Right cardiac atrium (tissue), 5 donors: Measurements from ENCODE around the gene TAX1BP3. TPM values are rescaled to one million over a fixed set of nuclear protein-coding genes. Genes with fewer than 3 reads are reported as not detected.

ENCODE experiments used
- ATAC-seq, 2 donors: fragments of 200-7000 bp; cut with Tn5 transposase; one replicate each; pipeline versions ENCODE4 v1.8.0 to v1.9.1; 2020; ENCODE audit warnings: moderate library complexity in 2 of 2, mild to moderate bottlenecking in 1 of 2
- DNase-seq, 3 donors: peaks; one replicate each; pipeline ENCODE4 v3.0.0-alpha.2; 2020
- H3K27ac ChIP-seq: one replicate; pipeline ENCODE4 v1.5.1; 2013; ENCODE audit warnings: mild to moderate bottlenecking, low read length, control low read depth, moderate library complexity
- H3K27me3 ChIP-seq: one replicate; pipeline ENCODE4 v1.6.1; 2013; ENCODE audit not compliant: control insufficient read depth, insufficient read depth
- H3K4me1 ChIP-seq: one replicate; pipeline ENCODE4 v1.6.1; 2013; ENCODE audit warnings: low read length; ENCODE audit not compliant: control insufficient read depth, insufficient read depth
- H3K4me3 ChIP-seq: one replicate; pipeline ENCODE4 v1.5.1; 2013; ENCODE audit warnings: low read length, control low read depth
- H3K9me3 ChIP-seq: one replicate; pipeline ENCODE4 v1.6.1; 2013; ENCODE audit warnings: low read length; ENCODE audit not compliant: control insufficient read depth
- WGBS: extraction: QIAGEN DNeasy Blood & Tissue Kit; methylation state at CpG from one replicate; pipeline ENCODE4 v1.1.7; 2013; 5-methylcytosine and 5-hydroxymethylcytosine counted together
- intact Hi-C, 4 donors: fragments of 100-400 bp; cut with DNase I; formaldehyde crosslinking; loops; one replicate each; pipeline versions ENCODE4 v1.11.0 to v1.14.0; 2022 to 2023
- polyA plus RNA-seq: library from polyadenylated mRNA; stranded (reverse); fragments of 200-250 nt; gene quantifications from one replicate; pipeline ENCODE4 v1.2.3, GENCODE V29; 2013
- total RNA-seq, 4 donors: library from RNA; stranded (reverse); fragmentation: NEBNext Ultra II Directional; extraction: Animal tissue kit (Norgen Biotek cat#: 25700); gene quantifications; one replicate each; pipeline ENCODE4 v1.2.1, GENCODE V29; 2021
- donor health status: healthy with polysubstance abuse.
- donor health status: DM: no; HTN: yes; CAD: no.
- donor health status: DM: no; HTN: no; CAD: no.
- donor health status: DM: no; HTN: yes; CAD: no; lungs with severe emphysema.
- donor health status: DM: yes; HTN: yes; CAD: no.

TAX1BP3 gene
- total and polyA plus RNA-seq, 5 donors = 156 to 248 (median 184) TPM

GRCh38 chr17:3622977-3623594 is 45.3 kb downstream of the TAX1BP3 start:
- H3K9me3 ChIP-seq = no peaks in the 10 kb centered on the region
- intact Hi-C loops = no loop called here
- ATAC-seq (peak in 1 of 2 donors; percentile 24), DNase-seq (no peak)
- no peaks in the 10 kb centered on the region for H3K4me1 ChIP-seq
- H3K27ac ChIP-seq = no peak overlapping the region
- no peak overlapping the region for H3K4me3 ChIP-seq
- H3K27me3 ChIP-seq = no peaks in the 10 kb centered on the region
- 94% methylated on average over 16 of the region's 16 CpGs for WGBS

- Histone ChIP-seq H3K9me3 (no peaks in the 10 kb centered on the region), H3K27me3 (no peaks in the 10 kb centered on the region), H3K4me1 (no peaks in the 10 kb centered on the region), H3K4me3 (no peak overlapping the region), H3K27ac (no peak overlapping the region)
- WGBS = 97% methylated on average over 8 of the region's 8 CpGs
- intact Hi-C loops = no loop called here
- ATAC-seq (no peak), DNase-seq (no peak)
These were observed 47.1 kb downstream of the TAX1BP3 start for GRCh38 chr17:3621146-3621720.

GRCh38 chr17:3615160-3615870 is 53.1 kb downstream of the TAX1BP3 start:
- no peaks in the 10 kb centered on the region for H3K27me3 ChIP-seq
- ATAC-seq (no peak), DNase-seq (no peak)
- WGBS = 93% methylated on average over 18 of the region's 18 CpGs
- H3K4me3 ChIP-seq = no peak overlapping the region
- no peak overlapping the region for H3K27ac ChIP-seq
- intact Hi-C loops = no loop called here
- H3K4me1 ChIP-seq = no peaks in the 10 kb centered on the region
- H3K9me3 ChIP-seq = no peaks in the 10 kb centered on the region

- H3K4me3 ChIP-seq = no peak overlapping the region
- H3K27ac ChIP-seq = no peak overlapping the region
- 95% methylated on average over 6 of the region's 6 CpGs for WGBS
- intact Hi-C loops = no loop called here
- H3K27me3 ChIP-seq = no peaks in the 10 kb centered on the region
- no peaks in the 10 kb centered on the region for H3K9me3 ChIP-seq
- H3K4me1 ChIP-seq = no peaks in the 10 kb centered on the region
- no peak for DNase-seq
- ATAC-seq = no peak
These were observed 55.3 kb downstream of the TAX1BP3 start for GRCh38 chr17:3613124-3613523.

Other genes starting within 250 kb of the TAX1BP3 start
- not detected for gene OR1E2, start 234.7 kb downstream of the TAX1BP3 start, total RNA-seq
- gene OR1E2, start 234.7 kb downstream of the TAX1BP3 start, polyA plus RNA-seq = not detected
- 1 to 10 TPM in 1 of 4 donors, under 1 TPM in 1, not detected in 2; 0.45 to 1.6 TPM for gene SPATA22, start 196.8 kb downstream of the TAX1BP3 start, total RNA-seq
- gene SPATA22, start 196.8 kb downstream of the TAX1BP3 start, polyA plus RNA-seq = 1.5 TPM
- gene ASPA, start 192.6 kb downstream of the TAX1BP3 start, total RNA-seq = 1 to 10 TPM; 1.6 to 5.5 (median 2.5) TPM
- gene ASPA, start 192.6 kb downstream of the TAX1BP3 start, polyA plus RNA-seq = 1.6 TPM
- 1 to 10 TPM; 2.6 to 3.3 (median 2.8) TPM for gene TRPV3, start 110.8 kb downstream of the TAX1BP3 start, total RNA-seq
- gene TRPV3, start 110.8 kb downstream of the TAX1BP3 start, polyA plus RNA-seq = 1.6 TPM
- gene TRPV1, start 59.2 kb downstream of the TAX1BP3 start, total RNA-seq = 1 to 10 TPM; 3.5 to 4.6 (median 3.7) TPM
- gene TRPV1, start 59.2 kb downstream of the TAX1BP3 start, polyA plus RNA-seq = 3.6 TPM
- 1 to 10 TPM; 4.6 to 5.8 (median 4.9) TPM for gene SHPK, start 32.3 kb downstream of the TAX1BP3 start, total RNA-seq
- gene SHPK, start 32.3 kb downstream of the TAX1BP3 start, polyA plus RNA-seq = 2.9 TPM
- 10 to 100 TPM in 1 of 4 donors, 1 to 10 TPM in 3; 7.7 to 10.5 (median 8.4) TPM for gene CTNS, start 31.8 kb downstream of the TAX1BP3 start, total RNA-seq
- 7.4 TPM for gene CTNS, start 31.8 kb downstream of the TAX1BP3 start, polyA plus RNA-seq
- gene EMC6, start 234 bp upstream of the TAX1BP3 start, total RNA-seq = 10 to 100 TPM; 55.2 to 59.7 (median 56.4) TPM
- gene EMC6, start 234 bp upstream of the TAX1BP3 start, polyA plus RNA-seq = 137 TPM
- gene P2RX5, start 27.6 kb upstream of the TAX1BP3 start, total RNA-seq = 10 to 100 TPM in 1 of 4 donors, 1 to 10 TPM in 3; 5.8 to 12.5 (median 8.2) TPM
- gene P2RX5, start 27.6 kb upstream of the TAX1BP3 start, polyA plus RNA-seq = 9.1 TPM
- gene HASPIN, start 55.3 kb upstream of the TAX1BP3 start, total RNA-seq = under 1 TPM; 0.11 to 0.29 (median 0.19) TPM
- 0.11 TPM for gene HASPIN, start 55.3 kb upstream of the TAX1BP3 start, polyA plus RNA-seq
- 10 to 100 TPM; 21.9 to 25.7 (median 23.1) TPM for gene ITGAE, start 132.6 kb upstream of the TAX1BP3 start, total RNA-seq
- gene ITGAE, start 132.6 kb upstream of the TAX1BP3 start, polyA plus RNA-seq = 39.4 TPM
- 10 to 100 TPM; 24.7 to 33.5 (median 27.1) TPM for gene NCBP3, start 177.7 kb upstream of the TAX1BP3 start, total RNA-seq
- gene NCBP3, start 177.7 kb upstream of the TAX1BP3 start, polyA plus RNA-seq = 13.9 TPM
- gene CAMKK1, start 224.5 kb upstream of the TAX1BP3 start, total RNA-seq = 1 to 10 TPM; 4.2 to 6.7 (median 6.0) TPM
- 4.5 TPM for gene CAMKK1, start 224.5 kb upstream of the TAX1BP3 start, polyA plus RNA-seq
- 1 to 10 TPM in 3 of 4 donors, under 1 TPM in 1; 0.74 to 3.8 (median 1.4) TPM for gene P2RX1, start 247.9 kb upstream of the TAX1BP3 start, total RNA-seq
- gene P2RX1, start 247.9 kb upstream of the TAX1BP3 start, polyA plus RNA-seq = 1.1 TPM